HCEC 1CT (cell line): ENCODE results near the gene TUBG2.

ENCODE experiments used
- DNase-seq: peaks from one replicate; pipeline ENCODE4 v3.0.0-alpha.2; 2017

Gene TUBG2

DNA sequence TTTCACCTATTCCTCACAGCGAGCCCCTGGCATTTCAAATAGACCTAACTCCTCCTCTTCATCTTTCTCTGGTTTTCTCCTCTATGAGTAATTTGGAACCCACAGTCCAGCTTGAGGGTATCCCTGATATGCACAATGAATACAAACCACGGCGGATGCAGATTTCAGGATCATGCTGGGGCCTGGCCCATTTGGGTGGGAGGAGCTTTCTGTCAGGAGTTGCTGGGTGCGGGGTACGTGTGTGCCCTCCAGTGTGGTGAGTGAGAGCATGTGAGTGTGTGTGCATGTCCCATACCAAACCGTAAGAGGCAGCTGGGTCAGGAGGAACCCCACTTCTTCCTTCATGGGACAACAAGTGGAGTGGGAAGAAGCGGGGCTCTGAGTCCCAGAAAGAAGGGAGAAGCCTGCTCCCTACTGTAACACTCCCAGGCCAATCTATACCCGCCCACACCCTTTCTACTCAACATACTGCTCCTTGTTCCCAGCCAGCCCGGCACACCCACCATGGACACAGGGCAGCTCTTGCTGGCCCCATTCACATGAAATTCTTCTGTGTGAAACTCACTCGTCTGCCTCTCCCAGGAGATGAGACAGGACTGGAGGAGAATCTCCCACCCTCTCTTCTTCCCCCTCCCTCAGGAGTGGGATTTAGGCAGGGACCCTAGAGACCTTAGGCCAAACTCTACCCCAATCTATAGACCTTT, 41.7 kb downstream of the TUBG2 start:
- DNase-seq, result no peak

DNA sequence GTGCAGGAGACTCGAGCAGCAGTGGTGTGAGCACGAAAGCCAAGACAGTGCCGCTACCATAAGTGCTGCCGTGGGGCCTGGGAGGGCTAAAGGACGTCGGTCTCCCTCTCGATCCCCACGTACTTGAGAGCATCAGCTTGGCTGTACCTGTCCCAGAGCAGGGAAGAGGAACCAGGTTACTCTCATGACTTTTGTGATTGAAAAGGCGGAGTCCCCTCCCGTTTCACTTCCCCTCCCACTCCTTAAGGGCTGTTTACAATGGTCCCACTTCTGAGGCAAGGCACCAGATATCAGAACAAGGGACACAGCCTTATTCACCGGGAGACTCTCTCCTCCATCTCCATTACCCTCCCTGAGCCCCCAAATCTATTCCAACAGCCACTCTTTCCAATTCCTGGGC, 43.4 kb downstream of the TUBG2 start:
- no peak for DNase-seq

DNA sequence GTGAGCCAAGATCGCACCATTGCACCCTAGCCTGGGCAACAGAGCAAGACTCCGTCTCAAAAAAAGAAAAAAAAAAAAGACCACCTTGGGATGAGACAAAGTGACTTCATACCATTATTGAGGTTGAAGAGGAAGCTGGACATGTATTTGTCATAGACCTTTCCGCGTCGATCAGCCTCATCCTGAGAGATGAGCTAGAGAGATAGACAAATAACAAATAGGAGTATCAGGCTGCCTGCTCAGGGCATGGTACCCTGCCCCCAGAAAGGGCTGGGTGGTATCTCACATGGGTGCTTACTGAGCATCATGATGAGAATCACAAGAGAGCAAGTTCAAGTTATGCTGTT, 45.4 kb downstream of the TUBG2 start:
- DNase-seq, result no peak

DNA sequence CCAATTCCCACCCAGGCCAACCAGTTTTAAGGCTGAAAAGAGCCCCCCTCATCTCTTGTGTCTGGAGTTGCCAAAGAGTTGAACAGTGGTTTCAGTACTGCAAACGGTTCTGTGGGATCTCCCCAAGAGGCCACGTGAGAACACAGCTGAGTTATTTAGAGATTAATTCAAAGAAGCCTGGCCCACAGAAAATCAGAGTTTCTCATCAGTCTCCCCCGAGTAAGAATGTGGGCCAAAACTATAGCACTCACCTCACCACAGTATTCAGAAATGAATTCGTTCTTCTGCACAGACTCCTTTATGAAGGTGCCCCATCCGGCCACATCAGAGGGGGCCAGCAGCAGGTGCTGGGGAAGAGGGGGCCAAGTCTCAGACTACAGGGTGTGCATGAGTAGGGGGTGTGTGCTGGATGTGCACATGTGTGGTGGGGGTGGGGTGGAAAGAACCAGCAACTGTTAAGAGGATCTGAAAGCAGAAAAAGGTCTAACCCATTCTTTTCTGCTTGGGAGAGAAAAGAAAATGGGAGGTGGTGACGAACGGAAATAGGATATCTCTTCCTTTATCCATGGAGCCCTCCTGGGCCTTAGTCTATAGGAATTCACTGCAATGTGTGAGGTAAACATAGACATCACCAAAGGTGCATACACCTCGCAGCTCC, 45.9 kb downstream of the TUBG2 start:
- no peak for DNase-seq

DNA sequence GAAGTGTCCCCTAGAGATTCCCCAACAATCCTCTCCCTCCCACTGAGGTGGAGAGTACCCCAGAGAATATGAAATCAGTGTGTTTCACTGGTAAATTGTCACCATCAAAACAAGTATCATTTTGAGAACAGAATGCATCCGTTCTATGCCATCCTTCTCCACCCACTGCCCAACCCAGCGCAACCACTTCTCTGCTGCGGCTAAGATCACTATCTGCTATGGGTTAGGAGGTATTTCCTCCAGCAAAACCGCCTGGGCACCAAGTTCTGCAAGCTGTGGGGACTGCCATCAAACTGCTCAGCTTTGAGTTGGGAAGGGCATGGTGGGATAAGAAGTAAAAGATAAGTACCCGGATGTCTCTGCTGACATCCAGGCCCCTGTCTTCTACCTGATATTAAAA, 47.6 kb downstream of the TUBG2 start:
- DNase-seq, result no peak

DNA sequence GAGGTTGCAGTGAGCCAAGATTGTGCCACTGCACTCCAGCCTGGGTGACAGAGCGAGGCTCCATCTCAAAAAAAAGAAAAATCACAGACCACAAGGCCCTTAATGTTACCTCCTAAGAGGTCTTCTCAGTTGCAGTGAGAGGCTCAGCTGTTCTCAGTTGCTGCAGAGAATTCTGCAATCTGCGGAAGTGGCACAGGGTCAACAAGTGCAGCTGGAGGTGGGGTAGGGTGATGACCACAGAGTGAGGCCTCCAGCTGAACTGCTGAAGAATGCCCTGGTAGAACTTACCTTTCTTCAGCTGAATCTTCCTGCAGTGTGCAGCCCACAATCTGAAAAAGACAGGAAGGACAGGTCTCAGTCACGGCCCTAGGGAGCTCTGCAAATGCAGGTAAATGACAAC, 49.5 kb downstream of the TUBG2 start:
- no peak for DNase-seq

DNA sequence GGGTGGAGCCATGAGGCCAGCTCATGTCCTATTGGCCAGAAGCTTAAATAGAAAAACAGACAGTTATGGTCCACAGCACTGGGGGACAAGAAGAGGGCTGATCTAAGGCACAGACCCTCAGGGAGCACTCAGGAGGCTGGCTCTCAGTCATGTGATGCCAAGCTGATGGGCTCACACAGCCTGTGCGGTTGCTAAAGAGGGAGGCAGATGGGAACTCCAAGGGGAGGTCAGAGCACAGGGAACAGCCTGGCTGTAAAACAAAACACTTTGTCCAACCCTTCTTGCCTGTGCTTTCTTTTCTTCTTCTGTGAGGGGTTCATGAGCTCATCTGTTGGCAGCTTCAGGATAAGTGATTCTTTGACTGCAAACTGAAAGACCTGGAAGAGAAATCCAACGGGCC, 50.5 kb downstream of the TUBG2 start:
- no peak for DNase-seq
